ENCODE data around the gene NCOA1. TPM values are rescaled to one million over a fixed set of nuclear protein-coding genes. Genes with fewer than 3 reads are reported as not detected.

NCOA1 gene
- total and polyA plus RNA-seq, 10 of the 15 experiments (the other 5 are each of a cell fraction or from before 2014, with no cell fraction given), result 1.8 to 35.6 (median 6.1) TPM

DNA sequence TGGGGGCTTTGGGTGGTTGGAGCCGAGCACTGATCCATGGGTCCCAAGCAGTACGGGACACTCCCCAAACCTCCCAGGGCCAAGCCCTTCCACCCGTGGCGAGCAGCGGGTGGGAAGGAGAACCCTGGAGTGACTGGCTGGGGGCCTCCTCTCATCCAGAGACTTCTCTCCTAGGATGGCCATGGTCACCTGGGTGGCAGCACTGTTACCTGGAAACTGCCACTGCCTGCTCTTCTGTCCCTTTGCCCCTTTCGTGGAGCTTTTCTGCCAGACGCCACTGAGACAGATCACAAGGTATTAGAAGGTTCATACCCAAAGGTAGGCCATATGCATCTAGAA, 329.1 kb downstream of the NCOA1 start:
- Histone ChIP-seq H3K9ac (ENCODE audit: control insufficient read depth, insufficient read depth, low read length) (no peak overlapping the region), H3K36me3 (ENCODE audit: control insufficient read depth in 2 of 2, insufficient read depth in 2 of 2, low read length in 1 of 2) (peaks cover 41 to 43% of the 10 kb centered on the region in 2 experiments), H3K27ac (ENCODE audit: control insufficient read depth, insufficient read depth) (no peak overlapping the region), H2AFZ (ENCODE audit: control insufficient read depth, low read depth, low read length) (no peak overlapping the region), H3K4me3 (no peak overlapping the region), H3K27me3 (replicated peaks in 1 of 2; ENCODE audit: control insufficient read depth in 2 of 2, insufficient read depth in 2 of 2, low read length in 1 of 2) (no peaks in the 10 kb centered on the region), H3K4me1 (ENCODE audit: control insufficient read depth, insufficient read depth, low read length) (no peaks in the 10 kb centered on the region), H4K20me1 (ENCODE audit: control insufficient read depth, insufficient read depth) (no peaks in the 10 kb centered on the region), H3K79me2 (ENCODE audit: control insufficient read depth, insufficient read depth, low read length) (no peaks in the 10 kb centered on the region), H3K4me2 (ENCODE audit: control insufficient read depth, insufficient read depth) (no peak overlapping the region), H3K9me3 (replicated peaks; ENCODE audit: control insufficient read depth, insufficient read depth, low read length) (no peaks in the 10 kb centered on the region)
- intact Hi-C loops (cut with micrococcal nuclease; ENCODE audit: unreplicated experiment), result loop anchor here (10.0 kb wide), 1 partner anchor 315 kb away; no protein-coding TSS in a partner anchor
- in situ Hi-C loops (cut with MboI), result no loop called here
- no peak for ATAC-seq
- CTCF ChIA-PET, result interaction anchor here (1.5 to 2.7 kb wide), 2 partner anchors 8 to 411 kb away, joined by 5 to 17 read pairs; no protein-coding TSS in a partner anchor
- WGBS (ENCODE audit: insufficient coverage, insufficient replicate concordance, low lambda C conversion rate, missing lambda C conversion rate), result 83% methylated on average over 7 of the region's 7 CpGs
- no peak for TF ChIP-seq TCF12 (IDR thresholded peaks at IDR 0.05; ENCODE audit: low read depth, low read length)
- TF ChIP-seq EZH2 (IDR thresholded peaks at IDR 0.05; ENCODE audit: borderline replicate concordance, control insufficient read depth, low read depth, low read length), result no peak
- no peak for FAIRE-seq
- POLR2A ChIA-PET, result no interaction called here
- RAD21 ChIA-PET (ENCODE audit: unreplicated experiment), result interaction anchor here (0.6 kb wide), 1 partner anchor 295 kb away, joined by 3 read pairs; no protein-coding TSS in a partner anchor
- BruUV-seq (replicated peaks), result no TSS peak
- SMC1A ChIA-PET (ENCODE audit: uncharacterized antibody, unreplicated experiment), result interaction anchor here (1.1 kb wide), 1 partner anchor 11 kb away, joined by 3 read pairs; no protein-coding TSS in a partner anchor
- DNase-seq (ENCODE audit: low read depth, low spot score), result no peak

Small RNA genes within 50 kb of the gene (small RNA-seq; reads per million reads assigned to genes)
- gene RNA5SP88 (0.16 reads per million), gene RNU6-936P (not detected)

Other genes starting within 250 kb of the NCOA1 start
- gene ITSN2, start 130.7 kb upstream of the NCOA1 start, total RNA-seq (2014; rRNA removed), result 43.9 and 53.0 TPM in 2 replicates
- 52.7 and 54.9 TPM in 2 replicates for gene ITSN2, start 130.7 kb upstream of the NCOA1 start, total RNA-seq (2014; rRNA removed; fragmentation: Illumina TruSeq; extraction: Trizol)
- 65.1 and 70.1 TPM in 2 replicates for gene ITSN2, start 130.7 kb upstream of the NCOA1 start, total RNA-seq (2021)
- 80.0 and 87.9 TPM in 2 replicates for gene ITSN2, start 130.7 kb upstream of the NCOA1 start, polyA plus RNA-seq (2011; rRNA removed)
- gene ITSN2, start 130.7 kb upstream of the NCOA1 start, polyA plus RNA-seq (2014; fragmentation: Illumina TruSeq; extraction: Trizol), result 57.4 and 69.9 TPM in 2 replicates
- 10 to 100 TPM; 20.5 to 24.3 TPM for gene ITSN2, start 130.7 kb upstream of the NCOA1 start, polyA plus RNA-seq (2014; fragmentation: Nextera tagmentation; extraction: Ambion mirVana)
- 41.8 and 47.8 TPM in 2 replicates for gene ITSN2, start 130.7 kb upstream of the NCOA1 start, polyA plus RNA-seq (2014; rRNA removed)
- 10 to 100 TPM; 56.6 to 58.1 TPM for gene ITSN2, start 130.7 kb upstream of the NCOA1 start, polyA plus RNA-seq (2016; fragmentation: Nextera tagmentation; extraction: Ambion mirVana)

Data from GM12878 (cell line).